HCT116 (cell line): ENCODE measurements around the gene SH3GL2. TPM values are rescaled to one million over a fixed set of nuclear protein-coding genes. Genes with fewer than 3 reads are reported as not detected.

Experiments
- ATAC-seq: fragments of 200-7000 bp; cut with Tn5 transposase; 2 replicates; pipeline ENCODE4 v1.9.1; 2020; ENCODE audit warnings: mild to moderate bottlenecking, moderate library complexity
- BruUV-seq: library from RNA; stranded (reverse); fragments of 400-500 nt; replicated peaks from 2 replicates; lab custom pipeline; 2021; lab: Mats Ljungman, UMichigan
- CTCF ChIA-PET: fragments of 300-600 bp; sonication (Branson Sonifier 250); formaldehyde crosslinking; loops from one replicate; lab custom pipeline; 2021; ENCODE audit warnings: antibody characterized with exemption; lab: Charles Lee
- POLR2A ChIA-PET: fragments of 300-600, 350-600 bp; sonication (Branson Sonifier 250); formaldehyde crosslinking; loops from one replicate; lab custom pipeline; 2021; ENCODE audit warnings: antibody characterized with exemption; lab: Charles Lee
- RAD21 ChIA-PET, 2 experiments: fragments of 300-600 bp; sonication (Branson Sonifier 250); formaldehyde crosslinking; loops; one replicate each; lab custom pipeline; 2023; ENCODE audit warnings: low total read pairs in 2 of 2; ENCODE audit not compliant: uncharacterized antibody in 2 of 2, unreplicated experiment in 2 of 2, low non-redundant PET in 1 of 2; lab: Charles Lee
- DNase-seq: peaks from one replicate; pipeline ENCODE4 v3.0.0-alpha.2; 2010; ENCODE audit warnings: low read depth, low spot score
- H2AFZ ChIP-seq: fragments of 200-600 bp; shearing (Covaris generic), sonication (generic); 2 replicates; pipeline ENCODE4 v1.6.1; 2017; ENCODE audit warnings: low read depth, mixed run types, mixed read lengths, antibody characterized with exemption, low read length; ENCODE audit not compliant: poor library complexity, severe bottlenecking
- H3K27ac ChIP-seq: 2 replicates; pipeline ENCODE4 v1.5.1; 2012; ENCODE audit warnings: low read depth, low read length
- H3K27me3 ChIP-seq: fragments of 200-600 bp; sonication (generic); 2 replicates; pipeline ENCODE4 v1.6.1; 2016; ENCODE audit warnings: mixed run types, low read length, mixed read lengths; ENCODE audit not compliant: insufficient read depth
- H3K36me3 ChIP-seq, 2 experiments: fragments of 200-500 bp in 1 of 2; fragments of 200-600 bp in 1 of 2; sonication (Bioruptor generic) in 1 of 2; sonication (generic) in 1 of 2; 2 replicates each; pipeline versions ENCODE4 v1.5.1 to v1.6.1; 2014 to 2016; ENCODE audit warnings: low read length in 2 of 2, inconsistent platforms in 1 of 2, mixed read lengths in 1 of 2, mixed run types in 1 of 2; ENCODE audit not compliant: insufficient read depth in 2 of 2, control insufficient read depth in 1 of 2
- H3K4me1 ChIP-seq, 2 experiments: fragments of 200-600 bp in 1 of 2; sonication (generic) in 1 of 2; 2 replicates each; pipeline versions ENCODE4 v1.5.1 to v1.6.1; 2012 to 2017; ENCODE audit warnings: low read length in 2 of 2, inconsistent platforms in 1 of 2, mild to moderate bottlenecking in 1 of 2, mixed read lengths in 1 of 2, mixed run types in 1 of 2, moderate library complexity in 1 of 2; ENCODE audit not compliant: insufficient read depth in 2 of 2, control insufficient read depth in 1 of 2
- H3K4me2 ChIP-seq: fragments of 200-600 bp; sonication (generic); 2 replicates; pipeline ENCODE4 v1.6.1; 2017; ENCODE audit warnings: mixed run types, low read length, mixed read lengths
- H3K4me3 ChIP-seq, 2 experiments: fragments of 200-600 bp in 1 of 2; sonication (generic) in 1 of 2; replicated peaks in 1 of 2; 2 replicates each; pipeline ENCODE4 v1.5.1; 2011 to 2016; ENCODE audit warnings: low read length in 2 of 2, control low read depth in 1 of 2, low read depth in 1 of 2, mild to moderate bottlenecking in 1 of 2, mixed read lengths in 1 of 2, mixed run types in 1 of 2
- H3K79me2 ChIP-seq: fragments of 200-600 bp; sonication (generic); 2 replicates; pipeline ENCODE4 v1.6.1; 2017; ENCODE audit warnings: mild to moderate bottlenecking, mixed run types, low read length, moderate library complexity, mixed read lengths; ENCODE audit not compliant: insufficient read depth
- H3K9ac ChIP-seq: fragments of 200-600 bp; sonication (generic); 2 replicates; pipeline ENCODE4 v1.6.1; 2016; ENCODE audit warnings: low read length, mixed read lengths
- H3K9me2 ChIP-seq: fragments of 200-600 bp; sonication (generic), shearing (Covaris generic); 2 replicates; pipeline ENCODE4 v1.6.1; 2017; ENCODE audit warnings: mixed run types, mild to moderate bottlenecking, moderate library complexity; ENCODE audit not compliant: insufficient read depth
- H3K9me3 ChIP-seq, 2 experiments: fragments of 200-500 bp in 1 of 2; fragments of 200-600 bp in 1 of 2; sonication (Bioruptor generic) in 1 of 2; sonication (generic) in 1 of 2; 2 replicates each; pipeline ENCODE4 v1.6.1; 2014 to 2017; ENCODE audit warnings: low read length in 2 of 2, mixed read lengths in 2 of 2, inconsistent platforms in 1 of 2, low read depth in 1 of 2, mild to moderate bottlenecking in 1 of 2, mixed run types in 1 of 2, moderate library complexity in 1 of 2; ENCODE audit not compliant: control insufficient read depth in 1 of 2, insufficient read depth in 1 of 2
- H4K20me1 ChIP-seq: fragments of 200-600 bp; sonication (generic), shearing (Covaris generic); 2 replicates; pipeline ENCODE4 v1.6.1; 2017; ENCODE audit warnings: mixed run types, mild to moderate bottlenecking, moderate library complexity; ENCODE audit not compliant: insufficient read depth
- ATF3 ChIP-seq: IDR thresholded peaks from 2 replicates; pipeline ENCODE4 v1.6.1; 2012
- CBX3 ChIP-seq: IDR thresholded peaks from 2 replicates; pipeline ENCODE4 v1.6.1; 2012; ENCODE audit warnings: low read depth
- CTCF ChIP-seq, 3 experiments: fragments of 200-600 bp in 1 of 3; sonication (generic) in 1 of 3; IDR thresholded peaks in 2 of 3; conservative IDR thresholded peaks in 1 of 3; 2 replicates each; pipeline ENCODE4 v1.5.1; 2012 to 2017; ENCODE audit warnings: low read depth in 2 of 3, low read length in 2 of 3, antibody characterized with exemption in 1 of 3, borderline replicate concordance in 1 of 3, control low read depth in 1 of 3, mild to moderate bottlenecking in 1 of 3, mixed read lengths in 1 of 3, mixed run types in 1 of 3, moderate library complexity in 1 of 3; ENCODE audit not compliant: insufficient read depth in 1 of 3
- EGR1 ChIP-seq: IDR thresholded peaks from 2 replicates; pipeline ENCODE4 v1.6.1; 2012; ENCODE audit warnings: low read depth
- EZH2phosphoT487 ChIP-seq: fragments of 200-600 bp; IDR thresholded peaks from 2 replicates; pipeline ENCODE4 v1.6.1; 2018; ENCODE audit warnings: antibody characterized with exemption, borderline replicate concordance
- FOSL1 ChIP-seq: IDR thresholded peaks from 2 replicates; pipeline ENCODE4 v1.6.1; 2012; ENCODE audit warnings: low read depth
- JUND ChIP-seq: IDR thresholded peaks from 2 replicates; pipeline ENCODE4 v1.6.1; 2012
- MAX ChIP-seq: IDR thresholded peaks from 2 replicates; pipeline ENCODE4 v1.6.1; 2012
- POLR2A ChIP-seq: IDR thresholded peaks from 2 replicates; pipeline ENCODE4 v1.7.0; 2011; ENCODE audit warnings: borderline replicate concordance; ENCODE audit not compliant: insufficient read depth, insufficient read length; ENCODE audit errors: extremely low read depth
- RAD21 ChIP-seq: IDR thresholded peaks from 2 replicates; pipeline ENCODE4 v1.6.1; 2012; ENCODE audit warnings: low read depth, mild to moderate bottlenecking
- SIN3A ChIP-seq: IDR thresholded peaks from 2 replicates; pipeline ENCODE4 v1.6.1; 2012; ENCODE audit warnings: low read depth
- SRF ChIP-seq: IDR thresholded peaks from 2 replicates; pipeline ENCODE4 v1.6.1; 2012; ENCODE audit warnings: low read depth
- TCF7L2 ChIP-seq: IDR thresholded peaks from 2 replicates; pipeline ENCODE4 v1.7.0; 2011; ENCODE audit warnings: borderline replicate concordance, inconsistent platforms; ENCODE audit not compliant: insufficient read depth, insufficient read length; ENCODE audit errors: extremely low read depth
- YY1 ChIP-seq: IDR thresholded peaks from 2 replicates; pipeline ENCODE4 v1.6.1; 2011; ENCODE audit warnings: low read length, low read depth, moderate library complexity, mild to moderate bottlenecking; ENCODE audit not compliant: insufficient replicate concordance; ENCODE audit errors: extremely low read depth
- ZBTB33 ChIP-seq: IDR thresholded peaks from 2 replicates; pipeline ENCODE4 v1.6.1; 2011; ENCODE audit warnings: mild to moderate bottlenecking, low read length, moderate library complexity; ENCODE audit not compliant: insufficient replicate concordance; ENCODE audit errors: extremely low read depth
- ZFX ChIP-seq: fragments of 450-650 bp; IDR thresholded peaks from 2 replicates; pipeline ENCODE4 v1.6.1; 2017
- intact Hi-C: fragments of 100-400 bp; cut with micrococcal nuclease; formaldehyde crosslinking; loops from 2 replicates; pipeline ENCODE4 v1.10.0; 2022
- total RNA-seq: library from RNA; stranded (reverse); gene quantifications from one replicate; pipeline ENCODE4 v1.2.1, GENCODE V29; 2021; ENCODE audit not compliant: unreplicated experiment

Gene SH3GL2
- total RNA-seq, 1 experiment from 2014 or later, result not detected

GRCh38 chr9:17760250-17760649 is 181.4 kb downstream of the SH3GL2 start (continued):
- TF ChIP-seq ZBTB33 (no peak), SRF (no peak), TCF7L2 (no peak), ZFX (no peak), EGR1 (no peak), SIN3A (no peak)

DNA sequence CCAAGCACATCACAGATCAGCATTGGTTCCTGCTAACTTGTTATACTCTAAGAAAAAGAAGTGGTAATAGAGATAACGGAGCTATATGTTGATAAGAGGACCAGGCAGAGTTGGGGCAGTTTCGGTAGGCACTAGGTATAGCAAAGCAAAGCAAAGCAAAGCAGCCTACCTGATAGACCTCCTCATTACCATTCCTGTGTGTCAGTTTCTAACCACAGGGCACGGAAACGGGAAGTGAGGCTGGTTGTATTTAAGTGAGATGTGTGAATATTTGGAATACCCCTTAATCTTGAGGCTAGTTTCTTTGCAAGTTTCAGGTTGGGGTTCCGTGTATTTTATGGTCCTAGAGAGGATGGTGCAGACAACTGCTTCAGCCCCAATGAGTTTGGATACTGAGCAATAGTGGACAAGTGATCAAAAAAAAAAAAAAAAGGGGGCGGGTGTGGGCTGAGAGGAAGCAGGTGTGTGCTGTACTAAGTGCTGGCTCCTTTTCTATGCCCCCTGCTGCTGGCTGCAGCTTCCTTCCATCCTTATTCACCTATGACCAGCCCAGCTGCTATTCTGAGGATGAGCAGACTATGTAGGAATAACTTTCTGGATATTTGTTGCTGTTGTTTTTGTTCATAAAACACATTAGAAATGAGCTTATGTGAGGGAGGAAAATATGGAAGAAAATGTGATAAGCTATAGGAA is 183.3 kb downstream of the SH3GL2 start:
- H2AFZ ChIP-seq, result no peak overlapping the region
- H4K20me1 ChIP-seq, result no peaks in the 10 kb centered on the region
- intact Hi-C loops, result no loop called here
- DNase-seq, result no peak
- no peaks in the 10 kb centered on the region for H3K36me3 ChIP-seq
- no peak overlapping the region for H3K27ac ChIP-seq
- H3K9me2 ChIP-seq, result no peaks in the 10 kb centered on the region
- no peak for ATAC-seq
- H3K9me3 ChIP-seq, result no peaks in the 10 kb centered on the region
- H3K9ac ChIP-seq, result no peak overlapping the region
- no peaks in the 10 kb centered on the region for H3K79me2 ChIP-seq
- POLR2A ChIA-PET, result no interaction called here
- TF ChIP-seq FOSL1 (no peak), RAD21 (no peak), ATF3 (no peak), CTCF (IDR thresholded peaks at IDR 0.05 in 2 of 3, conservative IDR thresholded peaks at IDR 0.05 in 1 of 3; ENCODE audit: borderline replicate concordance in 1 of 3, insufficient read depth in 1 of 3, low read depth in 2 of 3, low read length in 2 of 3) (no peak), CBX3 (no peak), JUND (no peak), EGR1 (no peak), EZH2phosphoT487 (no peak), ZBTB33 (no peak), MAX (no peak), POLR2A (no peak), YY1 (no peak)
- TF ChIP-seq, all 23 proteins: peak for 0
- ChIA-PET CTCF (no interaction called here), RAD21 (no interaction called here)
- no TSS peak for BruUV-seq
- Histone ChIP-seq H3K4me1 (no peaks in the 10 kb centered on the region), H3K4me2 (no peak overlapping the region), H3K4me3 (no peak overlapping the region), H3K27me3 (no peaks in the 10 kb centered on the region)
